ENCODE measurements around the gene TEPSIN.

TEPSIN gene

DNA sequence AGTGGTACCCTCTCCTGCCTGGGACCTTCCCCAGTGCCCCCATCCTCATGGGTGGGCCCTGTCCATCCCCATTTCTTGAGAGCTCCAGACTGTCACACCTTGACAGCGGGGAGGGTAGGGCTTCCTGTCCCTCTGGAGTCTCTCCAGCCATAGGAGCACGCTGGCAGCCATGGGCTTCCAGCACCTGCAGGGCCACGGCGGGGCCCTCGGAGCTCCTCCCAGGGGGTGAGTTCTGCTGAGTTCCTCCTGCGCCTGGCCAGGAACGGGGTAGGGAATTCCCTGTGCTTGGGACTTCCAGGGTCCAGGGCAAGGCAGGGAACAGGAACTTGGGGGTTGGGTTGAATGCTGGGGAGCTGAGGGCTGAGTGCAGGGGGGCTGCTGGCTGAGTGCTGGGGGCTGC is 49.8 kb downstream of the TEPSIN start:
- Mint-ChIP-seq H3K27ac (no peak overlapping the region), H3K36me3 (ENCODE audit: low read depth) (no peaks in the 10 kb centered on the region), H3K9me3 (no peaks in the 10 kb centered on the region), H3K27me3 (peaks cover 4% of the 10 kb centered on the region), H3K4me1 (ENCODE audit: low read depth) (no peaks in the 10 kb centered on the region), H3K4me3 (no peak overlapping the region)

- Mint-ChIP-seq H3K9me3 (no peaks in the 10 kb centered on the region), H3K4me1 (ENCODE audit: low read depth) (no peaks in the 10 kb centered on the region), H3K4me3 (no peak overlapping the region), H3K27me3 (peaks cover 5% of the 10 kb centered on the region), H3K36me3 (ENCODE audit: low read depth) (no peaks in the 10 kb centered on the region), H3K27ac (no peak overlapping the region)
These were observed 50.4 kb downstream of the TEPSIN start for GRCh38 chr17:81188491-81188840.

- Mint-ChIP-seq H3K9me3 (no peaks in the 10 kb centered on the region), H3K27ac (no peak overlapping the region), H3K27me3 (peaks cover 5% of the 10 kb centered on the region), H3K4me3 (no peak overlapping the region), H3K4me1 (ENCODE audit: low read depth) (no peaks in the 10 kb centered on the region), H3K36me3 (ENCODE audit: low read depth) (no peaks in the 10 kb centered on the region)
These were observed 51.0 kb downstream of the TEPSIN start for GRCh38 chr17:81187586-81188490.

GRCh38 chr17:81187120-81187519 is 51.7 kb downstream of the TEPSIN start:
- Mint-ChIP-seq H3K27ac (no peak overlapping the region), H3K27me3 (peaks cover 5% of the 10 kb centered on the region), H3K36me3 (ENCODE audit: low read depth) (no peaks in the 10 kb centered on the region), H3K9me3 (no peaks in the 10 kb centered on the region), H3K4me1 (ENCODE audit: low read depth) (no peaks in the 10 kb centered on the region), H3K4me3 (no peak overlapping the region)

GRCh38 chr17:81186203-81186602 is 52.7 kb downstream of the TEPSIN start:
- Mint-ChIP-seq H3K27ac (no peak overlapping the region), H3K27me3 (peaks cover 5% of the 10 kb centered on the region), H3K36me3 (ENCODE audit: low read depth) (no peaks in the 10 kb centered on the region), H3K4me1 (ENCODE audit: low read depth) (no peaks in the 10 kb centered on the region), H3K4me3 (no peak overlapping the region), H3K9me3 (no peaks in the 10 kb centered on the region)

GRCh38 chr17:81184555-81184954 is 54.3 kb downstream of the TEPSIN start:
- H3K36me3 Mint-ChIP-seq (ENCODE audit: low read depth): no peaks in the 10 kb centered on the region
- H3K4me1 Mint-ChIP-seq (ENCODE audit: low read depth): no peaks in the 10 kb centered on the region
- H3K4me3 Mint-ChIP-seq: no peak overlapping the region
- no peak overlapping the region for H3K27ac Mint-ChIP-seq
- H3K27me3 Mint-ChIP-seq: peaks cover 5% of the 10 kb centered on the region
- no peaks in the 10 kb centered on the region for H3K9me3 Mint-ChIP-seq

- no peaks in the 10 kb centered on the region for H3K9me3 Mint-ChIP-seq
- H3K36me3 Mint-ChIP-seq (ENCODE audit: low read depth): no peaks in the 10 kb centered on the region
- peaks cover 5% of the 10 kb centered on the region for H3K27me3 Mint-ChIP-seq
- no peak overlapping the region for H3K4me3 Mint-ChIP-seq
- H3K4me1 Mint-ChIP-seq (ENCODE audit: low read depth): no peaks in the 10 kb centered on the region
- H3K27ac Mint-ChIP-seq: no peak overlapping the region
These were observed 55.0 kb downstream of the TEPSIN start for GRCh38 chr17:81183807-81184206.

- H3K27me3 Mint-ChIP-seq: peaks cover 5% of the 10 kb centered on the region
- no peak overlapping the region for H3K27ac Mint-ChIP-seq
- no peaks in the 10 kb centered on the region for H3K9me3 Mint-ChIP-seq
- no peaks in the 10 kb centered on the region for H3K4me1 Mint-ChIP-seq (ENCODE audit: low read depth)
- H3K4me3 Mint-ChIP-seq: no peak overlapping the region
- no peaks in the 10 kb centered on the region for H3K36me3 Mint-ChIP-seq (ENCODE audit: low read depth)
These were observed 55.5 kb downstream of the TEPSIN start for GRCh38 chr17:81183316-81183715.

DNA sequence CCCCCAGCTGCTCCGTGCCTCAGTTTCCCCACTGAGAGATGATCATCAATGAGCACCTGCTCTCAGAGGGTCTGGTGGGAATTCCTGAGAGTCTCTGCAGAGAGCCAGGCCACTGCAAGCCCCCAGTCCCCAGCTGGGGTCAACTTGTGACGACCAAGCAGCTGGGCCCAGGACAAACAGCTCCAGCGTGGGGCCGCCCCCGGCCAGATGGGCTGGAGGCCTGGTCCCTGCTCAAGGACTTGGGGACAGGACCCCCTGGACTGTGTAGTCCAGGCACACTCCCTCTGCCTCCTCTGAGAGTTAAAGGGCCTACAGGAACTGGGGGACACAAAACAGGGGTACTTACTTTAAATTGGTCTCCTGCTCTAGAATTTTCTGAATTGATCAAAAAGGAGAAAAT is 56.3 kb downstream of the TEPSIN start:
- Mint-ChIP-seq H3K27me3 (peaks cover 5% of the 10 kb centered on the region), H3K27ac (no peak overlapping the region), H3K4me1 (ENCODE audit: low read depth) (no peaks in the 10 kb centered on the region), H3K9me3 (no peaks in the 10 kb centered on the region), H3K36me3 (ENCODE audit: low read depth) (no peaks in the 10 kb centered on the region), H3K4me3 (no peak overlapping the region)

DNA sequence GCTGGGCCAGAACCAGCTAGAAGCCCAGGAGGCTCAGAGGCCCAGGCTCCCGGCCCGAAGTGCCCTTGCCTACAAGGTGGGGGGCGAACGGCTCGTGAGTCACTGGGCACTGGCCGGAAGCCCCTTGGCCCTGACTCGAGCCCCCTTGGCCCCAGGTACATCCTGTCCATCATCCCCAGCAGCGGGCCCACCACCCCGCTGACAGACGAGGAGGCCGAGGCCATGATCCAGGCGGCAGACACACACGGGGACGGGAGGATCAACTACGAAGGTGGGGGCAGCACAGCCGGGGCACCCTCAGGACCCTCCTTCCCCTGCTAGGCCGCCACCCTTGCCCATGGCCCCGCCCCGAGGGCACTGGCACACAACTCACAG is 57.1 kb downstream of the TEPSIN start:
- H3K27ac Mint-ChIP-seq: no peak overlapping the region
- peaks cover 5% of the 10 kb centered on the region for H3K27me3 Mint-ChIP-seq
- H3K9me3 Mint-ChIP-seq: no peaks in the 10 kb centered on the region
- H3K36me3 Mint-ChIP-seq (ENCODE audit: low read depth): no peaks in the 10 kb centered on the region
- H3K4me3 Mint-ChIP-seq: no peak overlapping the region
- H3K4me1 Mint-ChIP-seq (ENCODE audit: low read depth): no peaks in the 10 kb centered on the region

DNA sequence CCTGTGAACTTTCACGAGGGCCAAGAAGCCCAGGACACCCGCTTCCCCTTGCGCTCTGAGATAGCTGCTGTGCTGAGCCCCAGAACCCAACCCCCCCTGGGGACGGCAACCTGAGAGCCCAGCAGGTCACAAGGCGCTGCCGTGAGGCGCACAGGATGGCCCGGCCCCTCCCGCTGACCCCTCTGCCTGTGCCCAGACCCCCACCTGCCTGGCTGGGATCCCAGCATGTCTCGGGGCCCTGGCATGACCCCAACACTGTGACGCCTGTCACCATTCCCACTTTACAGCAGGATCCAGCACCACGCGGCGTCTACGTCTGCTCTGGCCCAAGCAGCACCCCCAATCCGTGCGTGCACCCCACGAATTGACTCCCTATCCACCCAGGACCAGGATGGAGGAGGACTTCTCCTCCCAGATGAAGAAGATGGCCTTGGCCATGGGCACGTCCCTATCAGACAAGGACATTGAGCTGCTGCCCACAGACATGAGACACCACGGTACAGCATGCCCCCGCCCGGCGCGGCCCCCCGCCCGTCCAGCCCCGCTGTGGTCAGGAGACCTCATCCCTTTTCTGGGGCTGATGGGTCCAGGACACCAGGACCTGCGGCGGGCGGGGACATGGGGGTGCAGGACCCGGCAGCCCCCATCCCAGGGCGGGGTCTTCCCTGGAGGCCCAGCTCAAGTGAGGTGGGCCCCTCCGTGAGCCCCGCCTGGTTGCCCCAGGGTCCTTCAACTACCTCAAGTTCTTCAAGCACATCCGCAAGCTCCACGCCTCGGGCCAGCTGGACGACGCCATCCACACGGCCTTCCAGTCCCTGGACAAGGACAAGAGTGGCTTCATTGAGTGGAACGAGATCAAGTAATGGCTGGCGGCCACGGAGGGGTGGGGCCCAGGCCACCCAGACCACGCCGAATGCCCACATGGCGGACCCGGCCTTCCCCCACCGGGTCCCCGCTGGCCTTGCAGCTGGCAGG is 57.7 kb downstream of the TEPSIN start:
- Mint-ChIP-seq H3K4me1 (ENCODE audit: low read depth) (no peaks in the 10 kb centered on the region), H3K36me3 (ENCODE audit: low read depth) (no peaks in the 10 kb centered on the region), H3K4me3 (no peak overlapping the region), H3K9me3 (no peaks in the 10 kb centered on the region), H3K27me3 (peaks cover 5% of the 10 kb centered on the region), H3K27ac (no peak overlapping the region)

DNA sequence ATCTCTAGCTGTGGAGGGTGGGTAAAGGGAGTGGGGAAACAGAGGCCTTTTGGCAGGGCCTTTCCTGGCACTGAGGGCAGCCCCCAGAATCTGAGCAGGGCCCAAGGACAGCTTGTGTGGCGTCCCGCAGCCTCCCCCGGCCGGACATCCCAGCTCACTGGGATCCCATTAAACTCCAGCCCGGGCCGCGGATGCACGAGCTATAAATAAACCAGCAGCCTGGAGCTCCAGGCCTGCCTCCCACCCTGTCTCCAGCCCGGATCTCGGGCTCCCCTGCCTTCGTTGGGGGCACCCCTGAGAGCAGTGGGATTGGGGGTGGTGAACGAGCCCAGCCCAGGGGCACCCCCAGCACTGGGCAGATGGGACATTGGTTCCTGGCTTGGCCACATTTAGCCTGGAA is 59.0 kb downstream of the TEPSIN start:
- Mint-ChIP-seq H3K27me3 (peaks cover 5% of the 10 kb centered on the region), H3K9me3 (no peaks in the 10 kb centered on the region), H3K36me3 (ENCODE audit: low read depth) (no peaks in the 10 kb centered on the region), H3K4me1 (ENCODE audit: low read depth) (no peaks in the 10 kb centered on the region), H3K27ac (no peak overlapping the region), H3K4me3 (no peak overlapping the region)

- Mint-ChIP-seq H3K27ac (no peak overlapping the region), H3K4me3 (no peak overlapping the region), H3K27me3 (peaks cover 3% of the 10 kb centered on the region), H3K4me1 (ENCODE audit: low read depth) (no peaks in the 10 kb centered on the region), H3K36me3 (ENCODE audit: low read depth) (no peaks in the 10 kb centered on the region), H3K9me3 (no peaks in the 10 kb centered on the region)
These were observed 59.6 kb downstream of the TEPSIN start for GRCh38 chr17:81179220-81179619.

Data from stimulated activated naive CD8-positive, alpha-beta T cell treated with anti-CD3 and anti-CD28 coated beads, Interleukin-15, Interleukin-2, amounts not matched to agents 100 ng/mL and 50 ng/mL, for 24 hours (primary cell).